ENCODE measurements around the gene NOVA2. TPM values are rescaled to one million over a fixed set of nuclear protein-coding genes. Genes with fewer than 3 reads are reported as not detected.

Gene NOVA2
- total RNA-seq, 1 experiment from 2014 or later: not detected

DNA sequence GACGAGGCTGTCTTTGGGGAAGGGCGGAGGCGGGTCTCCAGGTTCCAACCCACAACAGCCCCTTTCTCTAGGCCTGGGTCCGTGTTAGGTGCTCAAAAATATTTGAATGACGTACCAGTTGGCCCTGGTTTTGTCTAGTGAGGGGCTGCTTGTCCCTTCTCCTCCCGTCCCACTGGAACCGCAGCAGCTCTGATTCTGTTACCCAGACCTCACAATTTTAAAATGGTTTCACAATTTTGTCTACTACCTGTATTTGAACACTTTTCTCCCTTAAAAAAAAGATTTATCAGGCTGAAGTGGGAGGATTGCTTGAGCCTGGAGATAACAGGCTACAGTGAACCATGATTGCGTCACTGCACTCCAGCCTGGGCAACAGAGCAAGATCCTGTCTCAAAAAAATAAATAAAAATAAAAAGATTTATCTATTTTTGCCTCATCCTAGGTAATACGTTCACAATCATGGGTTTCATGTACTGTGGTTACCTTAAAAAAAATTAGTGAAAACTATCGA, 86.4 kb downstream of the NOVA2 start:
- peaks cover 23% of the 10 kb centered on the region for H3K79me2 ChIP-seq (ENCODE audit: low read depth)
- peaks cover 32% of the 10 kb centered on the region for H3F3A ChIP-seq (ENCODE audit: insufficient read depth, low read depth)
- BruUV-seq (replicated peaks): TSS peak; percentile 97
- peak overlapping the region; percentile 92 for H2AFZ ChIP-seq
- DNase-seq: no peak
- ChIA-PET CTCF (no interaction called here), POLR2A (ENCODE audit: unreplicated experiment) (no interaction called here)
- H4K20me1 ChIP-seq (ENCODE audit: insufficient read depth): peaks cover 26% of the 10 kb centered on the region
- H3K4me2 ChIP-seq: peak overlapping the region; percentile 80
- no peak for TF ChIP-seq EZH2 (IDR thresholded peaks at IDR 0.05; ENCODE audit: low read depth)
- no peaks in the 10 kb centered on the region for H3K9me2 ChIP-seq (ENCODE audit: insufficient read depth)
- peak overlapping the region; percentile 62 for H3K27ac ChIP-seq
- no peaks in the 10 kb centered on the region for H3K27me3 ChIP-seq (ENCODE audit: insufficient read depth, low read depth)
- intact Hi-C loops (cut with micrococcal nuclease; ENCODE audit: unreplicated experiment): no loop called here
- no peaks in the 10 kb centered on the region for H3K36me3 ChIP-seq (ENCODE audit: low read depth)
- H3K4me3 ChIP-seq: peak overlapping the region; percentile 75
- no peaks in the 10 kb centered on the region for H3K9me3 ChIP-seq (ENCODE audit: insufficient read depth, low read depth)
- H3K4me1 ChIP-seq (replicated peaks; ENCODE audit: insufficient read depth): peaks cover 18% of the 10 kb centered on the region

GRCh38 chr19:45886427-45887199, 87.1 kb downstream of the NOVA2 start:
- peaks cover 18% of the 10 kb centered on the region for H3K4me1 ChIP-seq (replicated peaks; ENCODE audit: insufficient read depth)
- H3K9me2 ChIP-seq (ENCODE audit: insufficient read depth): no peaks in the 10 kb centered on the region
- no peaks in the 10 kb centered on the region for H3K9me3 ChIP-seq (ENCODE audit: insufficient read depth, low read depth)
- peaks cover 23% of the 10 kb centered on the region for H3K79me2 ChIP-seq (ENCODE audit: low read depth)
- intact Hi-C loops (cut with micrococcal nuclease; ENCODE audit: unreplicated experiment): loop anchor here (1.0 kb wide), 2 partner anchors 23 to 109 kb away; partner anchors contain the start of genes CCDC61 and SYMPK
- peak overlapping the region; percentile 75 for H3K4me3 ChIP-seq
- peak overlapping the region; percentile 80 for H3K4me2 ChIP-seq
- ChIA-PET CTCF (interaction anchor here (0.6 kb wide), 3 partner anchors 65 to 358 kb away, joined by 3 to 12 read pairs (median 5); partner anchors contain the start of gene FBXO46), POLR2A (ENCODE audit: unreplicated experiment) (interaction anchor here (0.6 to 1.0 kb wide), 2 partner anchors 70 to 169 kb away, joined by 4 to 7 read pairs; no protein-coding TSS in a partner anchor)
- H3F3A ChIP-seq (ENCODE audit: insufficient read depth, low read depth): peaks cover 39% of the 10 kb centered on the region
- no peaks in the 10 kb centered on the region for H3K27me3 ChIP-seq (ENCODE audit: insufficient read depth, low read depth)
- peak overlapping the region; percentile 92 for H2AFZ ChIP-seq
- TF ChIP-seq EZH2 (IDR thresholded peaks at IDR 0.05; ENCODE audit: low read depth): no peak
- TF ChIP-seq, protein P1, sequence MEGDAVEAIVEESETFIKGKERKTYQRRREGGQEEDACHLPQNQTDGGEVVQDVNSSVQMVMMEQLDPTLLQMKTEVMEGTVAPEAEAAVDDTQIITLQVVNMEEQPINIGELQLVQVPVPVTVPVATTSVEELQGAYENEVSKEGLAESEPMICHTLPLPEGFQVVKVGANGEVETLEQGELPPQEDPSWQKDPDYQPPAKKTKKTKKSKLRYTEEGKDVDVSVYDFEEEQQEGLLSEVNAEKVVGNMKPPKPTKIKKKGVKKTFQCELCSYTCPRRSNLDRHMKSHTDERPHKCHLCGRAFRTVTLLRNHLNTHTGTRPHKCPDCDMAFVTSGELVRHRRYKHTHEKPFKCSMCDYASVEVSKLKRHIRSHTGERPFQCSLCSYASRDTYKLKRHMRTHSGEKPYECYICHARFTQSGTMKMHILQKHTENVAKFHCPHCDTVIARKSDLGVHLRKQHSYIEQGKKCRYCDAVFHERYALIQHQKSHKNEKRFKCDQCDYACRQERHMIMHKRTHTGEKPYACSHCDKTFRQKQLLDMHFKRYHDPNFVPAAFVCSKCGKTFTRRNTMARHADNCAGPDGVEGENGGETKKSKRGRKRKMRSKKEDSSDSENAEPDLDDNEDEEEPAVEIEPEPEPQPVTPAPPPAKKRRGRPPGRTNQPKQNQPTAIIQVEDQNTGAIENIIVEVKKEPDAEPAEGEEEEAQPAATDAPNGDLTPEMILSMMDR (conservative IDR thresholded peaks at IDR 0.05): 0 out of 2 replicates have a peak, but pooled peaks have one; percentile 2
- peak; percentile 85 to 89 for DNase-seq
- H3K27ac ChIP-seq: peak overlapping the region; percentile 62
- peaks cover 32% of the 10 kb centered on the region for H4K20me1 ChIP-seq (ENCODE audit: insufficient read depth)
- BruUV-seq (replicated peaks): no TSS peak
- no peaks in the 10 kb centered on the region for H3K36me3 ChIP-seq (ENCODE audit: low read depth)

- peak; percentile 88 to 89 for DNase-seq
- Histone ChIP-seq H3F3A (ENCODE audit: insufficient read depth, low read depth) (peaks cover 44% of the 10 kb centered on the region), H2AFZ (peak within 1 kb of the TSS; percentile 92), H4K20me1 (ENCODE audit: insufficient read depth) (peaks cover 32% of the 10 kb centered on the region), H3K4me2 (peak within 1 kb of the TSS; percentile 80), H3K27ac (peak within 1 kb of the TSS; percentile 62), H3K9me2 (ENCODE audit: insufficient read depth) (no peaks in the 10 kb centered on the region), H3K4me1 (replicated peaks; ENCODE audit: insufficient read depth) (peaks cover 18% of the 10 kb centered on the region), H3K9me3 (ENCODE audit: insufficient read depth, low read depth) (no peaks in the 10 kb centered on the region), H3K36me3 (ENCODE audit: low read depth) (no peaks in the 10 kb centered on the region), H3K27me3 (ENCODE audit: insufficient read depth, low read depth) (no peaks in the 10 kb centered on the region), H3K79me2 (ENCODE audit: low read depth) (peaks cover 23% of the 10 kb centered on the region), H3K4me3 (peak within 1 kb of the TSS; percentile 75)
- POLR2A ChIA-PET (ENCODE audit: unreplicated experiment): interaction anchor here (0.6 to 1.0 kb wide), 2 partner anchors 69 to 169 kb away, joined by 4 to 7 read pairs; no protein-coding TSS in a partner anchor
- TF ChIP-seq EZH2 (IDR thresholded peaks at IDR 0.05; ENCODE audit: low read depth): no peak
- TF ChIP-seq, protein P1 (conservative IDR thresholded peaks at IDR 0.05): no peak
- intact Hi-C loops (cut with micrococcal nuclease; ENCODE audit: unreplicated experiment): loop anchor here (1.0 kb wide), 2 partner anchors 22 to 110 kb away; partner anchors contain the start of genes CCDC61 and SYMPK
- no TSS peak for BruUV-seq (replicated peaks)
- CTCF ChIA-PET: interaction anchor here (0.6 kb wide), 3 partner anchors 66 to 357 kb away, joined by 3 to 12 read pairs (median 5); partner anchors contain the start of gene FBXO46
Measured at GRCh38 chr19:45885556-45886426, 87.9 kb downstream of the NOVA2 start, which contains the start of gene IRF2BP1. Gene IRF2BP1, minus strand, starts transcription at chr19:45886141. Its CDS starts 367 bp downstream, at chr19:45885774.
